ENCODE measurements around the gene GCN1.

GCN1 gene

DNA sequence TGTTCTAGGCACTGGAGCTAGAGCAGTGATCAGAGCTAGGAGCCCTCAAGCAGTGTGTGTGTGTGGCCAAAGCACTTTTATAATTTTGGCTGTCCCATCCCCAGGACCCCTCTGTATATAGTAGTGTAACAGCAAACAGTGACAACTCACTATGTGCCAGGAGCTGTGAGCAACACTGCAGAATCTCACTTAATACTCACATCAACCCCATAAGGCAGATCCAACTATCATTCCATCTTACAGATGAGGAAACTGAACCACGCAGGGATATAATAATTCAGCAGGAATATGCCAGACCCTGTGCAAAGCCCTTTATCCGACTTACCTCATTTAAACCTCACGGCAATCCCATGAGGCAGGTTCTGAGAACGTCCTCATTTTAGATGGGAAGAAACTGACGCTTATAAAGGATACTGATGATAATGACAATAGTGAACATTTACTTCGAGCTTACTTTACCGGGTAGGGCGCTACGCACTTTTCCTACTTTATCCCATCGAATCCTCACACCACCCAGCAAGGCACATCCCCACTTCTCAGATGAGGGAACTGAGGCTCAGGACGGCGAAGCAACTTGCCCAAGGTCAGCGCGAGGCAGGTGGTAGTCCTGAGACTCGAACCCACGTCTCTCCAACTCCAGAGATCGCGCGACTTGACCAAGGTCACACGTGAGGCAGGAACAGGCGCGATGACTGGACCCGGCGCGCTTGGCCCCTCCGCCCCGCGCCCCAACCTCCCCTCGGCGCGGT, 78.6 kb downstream of the GCN1 start:
- peak; percentile 42 for DNase-seq

DNA sequence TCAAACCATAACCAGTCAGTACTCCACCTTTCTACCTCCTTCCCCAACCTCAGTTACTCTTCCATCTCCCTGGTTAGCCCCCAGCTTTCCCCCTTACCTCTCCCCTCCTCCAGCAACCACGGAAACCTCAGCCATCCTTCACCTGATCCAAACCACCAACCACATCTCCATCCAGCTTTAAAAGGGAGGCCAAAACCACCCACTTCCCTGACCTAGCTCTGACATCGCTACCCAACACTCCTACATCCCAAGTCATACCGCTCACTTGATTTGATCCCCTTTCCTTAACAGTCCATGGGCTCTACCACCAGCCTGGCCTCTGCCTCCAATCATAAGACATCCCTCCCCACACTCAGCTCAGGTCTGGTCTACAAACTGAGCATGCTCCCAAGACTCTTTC, 79.4 kb downstream of the GCN1 start:
- no peak for DNase-seq

DNA sequence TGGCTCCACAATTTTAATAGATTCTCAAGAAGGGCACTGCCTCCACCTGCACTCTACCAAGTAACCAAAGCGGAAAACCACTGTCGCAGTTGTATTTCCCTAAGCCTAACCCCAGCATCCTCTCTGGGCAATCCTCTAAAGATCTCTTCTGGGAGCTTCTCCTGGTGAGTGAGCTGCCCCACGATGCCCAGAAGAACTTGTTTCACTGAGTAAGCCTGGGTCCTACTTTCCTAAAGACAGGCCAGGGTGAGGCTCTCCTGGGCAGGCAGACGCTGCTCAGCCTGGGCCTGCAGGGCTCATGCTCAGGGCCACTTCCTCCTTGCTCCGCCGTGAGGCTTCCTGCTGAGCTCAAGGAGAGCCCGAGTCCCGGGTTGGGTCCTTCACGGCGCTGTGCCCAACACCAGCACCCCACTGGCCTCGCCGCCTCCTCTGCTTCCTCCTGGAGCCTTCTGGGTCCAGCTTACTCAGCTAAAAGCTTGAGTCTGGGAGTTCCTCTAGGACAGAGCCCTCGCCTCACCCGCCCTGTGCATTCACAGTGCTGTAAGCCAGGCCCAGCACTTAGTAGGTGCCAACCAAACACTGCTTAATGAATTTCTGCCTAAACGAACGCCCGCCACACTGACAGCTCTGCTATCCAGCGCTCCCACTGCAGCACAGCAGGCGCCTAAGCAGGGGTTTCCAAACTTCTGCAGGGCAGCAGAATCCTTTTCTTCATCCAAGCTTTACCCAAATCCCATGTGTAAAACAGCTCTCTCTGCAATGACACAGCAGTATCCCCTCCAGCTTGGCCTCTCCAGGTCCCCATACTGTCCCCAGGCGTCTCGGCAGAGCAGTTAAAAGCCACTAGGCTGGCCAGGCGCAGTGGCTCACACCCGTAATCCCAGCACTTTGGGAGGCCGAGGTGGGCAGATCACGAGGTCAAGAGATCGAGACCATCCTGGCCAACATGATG, 83.7 kb downstream of the GCN1 start:
- DNase-seq, result no peak

DNA sequence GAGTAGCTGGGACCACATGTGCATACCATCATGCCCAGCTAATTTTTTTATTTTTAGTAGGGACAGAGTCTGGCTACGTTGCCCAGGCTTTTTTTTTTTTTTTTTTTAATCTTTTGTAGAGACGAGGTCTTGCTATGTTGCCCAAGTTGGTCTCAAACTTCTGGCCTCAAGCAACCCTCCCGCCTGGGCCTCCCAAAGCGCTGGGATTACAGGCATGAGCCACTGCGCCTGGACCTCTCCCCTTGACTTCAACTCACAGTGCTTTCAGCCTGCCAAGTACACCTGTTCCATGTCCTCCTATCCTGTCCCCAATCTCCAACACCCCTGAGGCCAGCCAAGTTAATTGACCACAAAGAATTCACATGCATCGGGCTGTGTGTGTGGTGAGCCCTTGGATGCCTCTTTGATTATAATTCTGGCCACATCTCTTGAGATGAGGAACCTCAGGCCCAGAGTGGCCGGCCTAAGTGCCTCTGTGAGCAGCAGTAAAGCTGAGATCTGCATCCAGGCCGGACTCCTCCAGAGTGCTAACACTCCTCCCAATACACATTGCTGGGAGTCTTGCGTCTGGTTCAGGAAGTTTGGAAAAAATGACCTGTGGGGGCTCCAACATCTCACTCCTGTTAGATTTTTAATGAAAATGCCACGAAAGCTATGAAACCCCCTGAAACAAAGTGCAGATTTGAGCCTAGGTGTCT, 84.8 kb downstream of the GCN1 start:
- no peak for DNase-seq

DNA sequence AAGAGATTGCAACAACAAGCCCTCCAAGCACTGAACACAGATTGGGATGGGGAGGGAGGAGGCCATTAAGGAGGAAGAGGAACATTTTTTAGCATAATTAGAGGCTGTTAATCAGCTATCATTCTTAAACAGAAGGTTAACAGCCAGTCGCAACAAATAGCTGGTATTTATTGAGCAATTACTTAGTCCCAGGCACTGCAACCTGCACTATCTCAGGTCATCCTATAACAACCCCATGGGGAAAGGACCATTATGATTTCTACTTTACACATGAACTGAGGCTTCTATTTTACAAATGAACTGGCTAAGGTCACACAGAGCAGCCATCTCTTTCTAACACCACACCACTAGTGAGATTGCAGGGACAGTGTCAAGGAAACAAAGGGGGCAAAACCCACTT, 88.4 kb downstream of the GCN1 start:
- DNase-seq, result no peak

DNA sequence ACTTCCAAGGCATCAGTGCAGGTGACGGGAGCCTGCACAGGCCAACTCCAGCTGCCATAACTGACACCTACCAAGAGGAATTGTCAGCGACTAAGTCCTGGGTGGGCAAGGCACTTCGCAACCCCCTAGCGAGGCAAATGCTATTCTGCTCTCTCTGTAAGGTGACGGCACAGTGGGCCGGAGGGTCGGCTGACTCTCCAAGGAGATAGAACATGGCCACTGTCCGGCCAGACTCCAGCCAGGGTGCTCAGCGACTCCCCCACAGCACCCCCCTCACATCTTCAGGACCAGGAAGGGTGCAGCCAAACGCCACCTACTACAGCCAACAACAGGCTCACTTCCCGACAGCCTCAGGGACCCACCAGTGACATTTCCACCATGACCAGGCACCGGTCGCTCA, 91.1 kb downstream of the GCN1 start:
- DNase-seq, result no peak

DNA sequence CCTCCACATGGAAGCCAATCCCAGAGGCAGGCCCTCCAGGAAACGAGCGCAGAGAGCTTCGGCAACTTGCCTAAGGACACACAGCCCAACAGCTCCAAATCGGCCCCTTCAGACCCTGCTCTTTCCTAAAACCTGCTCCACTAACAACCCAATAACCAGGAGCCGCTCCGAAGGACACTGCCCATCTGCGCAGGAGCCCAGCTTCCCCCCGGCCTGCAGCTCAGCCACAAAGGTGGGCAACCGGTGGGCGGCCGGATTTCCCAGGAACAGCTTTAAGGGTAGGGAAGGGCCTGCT, 91.5 kb downstream of the GCN1 start:
- no peak for DNase-seq

DNA sequence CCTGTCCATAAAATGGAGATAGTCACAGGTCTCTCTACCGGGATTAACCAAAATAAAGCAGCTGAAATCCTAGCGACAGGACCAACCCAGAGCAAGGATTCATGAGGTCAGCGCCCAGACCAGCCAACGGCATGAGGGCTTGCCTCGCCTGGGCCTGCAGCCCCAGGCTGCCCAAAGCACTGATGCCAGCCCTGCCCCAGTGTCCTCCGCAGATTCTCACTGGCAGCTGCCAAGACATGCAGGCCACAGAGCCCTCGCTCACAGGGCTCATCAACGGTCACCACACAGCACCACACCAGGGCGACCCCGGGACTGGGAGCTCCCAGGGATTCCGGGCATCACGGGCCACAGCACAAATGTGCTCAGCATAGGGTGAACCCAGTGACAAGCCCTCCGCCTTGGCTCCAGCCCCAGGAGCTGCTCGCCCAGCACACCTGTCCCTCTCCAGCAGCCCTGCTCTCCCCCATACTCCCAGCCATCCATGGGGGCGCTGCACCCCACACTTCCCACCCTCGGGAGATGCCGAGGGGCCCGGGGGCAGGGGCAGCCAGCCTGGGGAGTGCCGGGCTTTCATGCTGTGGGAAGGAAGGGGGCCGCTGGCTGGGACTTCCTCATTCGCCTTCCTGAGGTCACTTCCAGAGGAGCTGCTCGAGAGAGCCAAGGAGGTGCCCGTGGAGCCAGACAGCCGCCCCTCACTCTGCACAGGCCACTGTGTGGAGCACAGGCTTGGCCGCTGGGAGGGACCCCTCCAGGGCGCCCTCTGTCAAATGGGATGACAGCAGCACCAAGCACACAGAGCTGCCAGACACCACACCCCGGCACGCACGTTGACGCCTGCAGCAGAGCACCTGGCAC, 92.1 kb downstream of the GCN1 start:
- no peak for DNase-seq

DNA sequence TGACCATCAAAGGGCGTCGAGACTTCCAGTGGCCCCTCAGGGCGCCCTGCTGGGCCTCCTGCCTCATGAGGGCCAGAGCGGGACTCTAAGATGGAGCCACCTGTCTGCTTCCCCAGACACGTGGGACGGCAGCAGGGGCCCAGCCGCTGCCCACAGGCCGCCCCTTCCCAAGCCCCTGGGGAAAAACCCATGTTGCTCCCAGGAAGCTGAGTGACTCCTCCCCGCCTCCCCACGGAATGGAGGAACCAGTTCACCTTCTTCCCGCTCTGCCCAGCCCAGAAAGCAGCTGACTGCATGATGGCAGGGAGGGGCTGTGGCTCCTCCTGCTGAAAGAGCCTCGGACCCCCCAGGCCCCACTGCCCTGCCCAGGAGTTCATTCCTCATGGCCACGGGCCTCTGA, 92.9 kb downstream of the GCN1 start:
- DNase-seq, result no peak

DNA sequence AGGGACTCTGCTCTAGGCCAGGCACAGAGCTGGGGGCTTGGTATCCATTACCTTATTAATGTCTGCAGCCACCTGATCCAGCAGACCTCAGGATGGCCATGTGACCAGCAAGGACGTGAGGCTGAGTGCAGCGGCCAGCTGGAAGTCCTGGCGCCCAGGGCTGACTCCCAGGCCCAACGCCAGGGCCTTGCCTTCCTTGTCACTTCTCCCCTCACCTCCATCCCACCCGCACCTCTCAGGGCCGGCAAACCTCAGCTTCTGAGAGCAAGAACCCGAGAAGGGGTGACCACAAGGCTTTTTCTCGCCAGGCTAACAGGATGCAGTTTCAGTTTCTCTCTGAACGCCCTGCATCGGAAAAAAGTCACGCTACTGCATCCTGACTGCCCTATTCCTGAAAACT, 93.3 kb downstream of the GCN1 start:
- no peak for DNase-seq

DNA sequence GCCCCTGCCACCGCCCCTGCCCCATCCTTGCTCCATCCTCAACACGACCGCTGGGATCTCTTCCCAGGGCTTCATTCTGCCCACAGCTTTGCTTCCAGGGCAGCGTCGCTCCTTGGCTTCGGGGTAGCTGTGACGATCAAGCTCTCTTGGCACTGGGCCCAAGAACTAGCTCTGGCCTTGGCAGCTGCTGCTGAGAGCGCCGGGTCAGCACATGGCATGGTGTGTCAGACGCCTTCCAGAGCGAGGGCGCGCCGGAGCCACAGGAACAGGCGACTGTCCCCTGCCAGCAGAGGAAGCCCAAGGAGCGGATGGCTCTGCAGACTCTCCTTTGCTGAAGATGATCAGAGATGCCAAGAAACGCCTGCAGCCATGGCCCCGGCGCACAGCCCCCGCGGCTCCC, 93.9 kb downstream of the GCN1 start:
- DNase-seq, result no peak

DNA sequence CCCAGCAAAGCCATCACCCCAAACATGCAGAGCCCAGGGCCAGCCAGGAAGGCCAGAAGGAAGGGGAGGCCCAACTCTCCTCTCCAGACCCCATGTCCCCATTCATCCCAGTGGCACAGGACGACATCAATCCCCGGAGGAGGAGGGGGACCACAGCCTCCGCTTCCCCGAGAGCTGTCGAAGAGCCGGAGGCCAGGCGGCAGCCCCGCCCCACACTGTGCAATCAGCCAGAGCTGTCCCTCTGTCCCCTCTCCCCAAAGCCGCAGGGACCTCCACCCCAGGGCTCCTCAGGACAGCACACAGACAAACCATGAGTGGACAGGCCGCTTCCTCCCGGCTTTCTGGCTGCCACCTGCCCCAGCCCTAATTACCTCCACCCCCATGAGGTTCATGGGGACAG, 94.8 kb downstream of the GCN1 start:
- DNase-seq, result no peak

DNA sequence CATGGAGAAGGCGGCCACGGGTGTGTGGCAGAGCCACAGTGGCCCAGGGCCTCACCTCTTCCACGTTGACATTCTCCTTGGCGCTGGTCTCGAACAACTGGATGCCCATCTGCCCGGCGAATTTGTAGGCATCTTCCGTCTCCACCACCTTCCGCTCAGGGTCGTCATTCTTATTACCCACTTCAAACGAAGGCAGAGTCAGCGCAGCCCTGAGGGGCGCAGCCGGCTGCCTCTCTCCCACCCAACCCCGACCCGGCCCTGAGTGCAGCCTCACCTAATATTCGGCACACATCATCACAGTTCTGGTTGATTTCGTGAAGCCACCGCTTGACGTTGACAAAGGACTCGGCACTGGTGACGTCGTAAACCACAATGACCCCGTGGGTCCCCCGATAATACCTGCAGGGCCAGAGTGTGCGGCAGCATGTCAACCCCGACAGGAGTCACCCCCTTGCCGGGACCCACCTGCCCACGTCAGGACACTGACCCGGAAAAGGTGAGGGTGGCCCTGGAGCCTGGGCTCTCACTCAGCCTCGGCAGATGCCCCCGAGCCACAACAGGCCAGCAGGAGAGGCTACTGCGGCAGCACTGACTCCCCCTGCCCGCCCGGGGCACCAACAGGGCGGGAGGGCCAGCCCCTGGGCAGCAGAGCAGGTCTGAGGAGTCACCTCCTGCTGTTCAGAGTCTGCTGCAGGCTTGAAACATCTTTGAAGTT, 95.6 kb downstream of the GCN1 start:
- no peak for DNase-seq

DNA sequence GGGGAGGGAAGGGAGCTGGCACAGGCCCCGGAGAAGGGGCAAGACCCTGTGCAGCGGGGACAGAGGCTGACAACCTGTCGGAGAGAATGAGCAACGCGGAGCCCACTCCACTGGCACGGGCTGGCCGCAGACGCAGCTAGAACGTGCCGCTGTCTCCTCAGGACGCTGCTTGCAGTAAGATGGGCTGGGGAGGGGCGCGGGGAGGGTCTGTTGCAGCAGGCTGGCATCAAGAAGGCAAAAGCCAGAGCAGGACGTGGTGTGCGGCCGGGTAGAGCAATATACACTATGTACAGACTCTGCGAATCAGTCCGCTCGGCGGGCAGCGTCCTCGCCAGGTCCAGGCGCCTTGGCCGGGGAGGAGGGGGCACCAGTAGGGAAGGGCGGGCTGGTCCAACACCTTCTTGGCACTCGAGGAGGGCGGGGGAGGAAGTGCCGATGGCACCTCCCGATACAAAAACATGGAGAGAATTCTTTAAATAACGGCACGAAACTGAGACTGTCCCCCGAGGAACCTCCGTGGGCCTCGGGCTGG, 97.8 kb downstream of the GCN1 start:
- DNase-seq, result no peak

DNA sequence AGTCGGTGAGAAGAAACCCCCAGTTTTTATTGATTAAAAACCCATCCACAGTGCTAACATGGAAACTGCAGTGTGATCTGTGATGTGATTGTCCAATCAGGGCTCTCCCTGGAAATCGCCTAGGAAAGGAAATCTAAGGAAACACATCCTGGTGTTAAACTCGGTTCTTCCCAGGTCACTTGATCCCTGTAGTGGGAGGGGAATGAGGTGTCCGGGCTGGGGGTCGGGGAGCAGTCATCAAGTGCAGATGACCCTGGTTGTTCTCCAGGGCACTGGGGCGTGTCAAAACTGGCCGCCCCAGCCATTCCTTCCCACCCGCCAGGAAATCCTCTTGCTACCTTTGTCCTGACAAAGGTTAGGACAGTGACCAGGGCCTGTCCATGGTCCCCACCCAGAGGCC, 98.8 kb downstream of the GCN1 start:
- no peak for DNase-seq

DNA sequence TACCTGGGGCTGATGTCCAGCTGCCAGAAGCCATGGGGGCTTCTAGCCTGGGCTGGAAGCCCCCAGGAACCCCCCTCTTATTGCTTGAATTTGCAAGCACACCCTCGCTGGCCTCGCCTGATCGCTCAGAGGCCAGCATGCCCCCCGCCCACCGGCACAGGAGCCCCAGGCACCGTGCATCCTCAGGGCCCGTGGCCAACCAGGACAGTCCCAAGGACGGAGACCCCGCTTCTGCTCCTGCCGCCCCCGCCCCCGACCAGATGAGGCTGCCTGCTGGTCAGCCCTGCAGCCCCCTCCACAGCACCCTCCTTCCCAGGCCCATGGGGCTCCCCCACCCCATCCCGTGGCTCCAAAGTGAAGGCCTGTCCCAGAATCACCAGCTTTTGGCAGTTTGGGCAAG, 99.2 kb downstream of the GCN1 start:
- no peak for DNase-seq

DNA sequence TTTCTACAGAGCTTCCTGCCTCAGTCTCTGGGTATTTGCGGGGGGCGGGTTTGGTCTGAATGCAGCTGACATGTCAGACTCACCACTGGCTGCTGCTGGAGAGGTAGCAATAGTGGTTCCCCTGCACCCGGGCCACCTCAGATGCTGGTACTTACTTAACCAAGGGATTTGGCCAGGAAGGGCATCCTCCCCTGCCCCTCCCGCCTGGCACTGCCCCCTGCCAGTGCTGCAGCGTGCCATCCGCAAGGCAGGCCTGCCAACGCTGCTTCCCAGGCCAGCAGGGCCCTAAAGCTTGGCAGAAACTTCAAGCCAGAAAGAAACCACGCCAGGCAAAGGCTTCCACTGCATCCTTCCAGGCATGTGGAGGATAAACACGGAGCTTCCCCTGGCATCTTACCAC, 100.0 kb downstream of the GCN1 start:
- no peak for DNase-seq

DNA sequence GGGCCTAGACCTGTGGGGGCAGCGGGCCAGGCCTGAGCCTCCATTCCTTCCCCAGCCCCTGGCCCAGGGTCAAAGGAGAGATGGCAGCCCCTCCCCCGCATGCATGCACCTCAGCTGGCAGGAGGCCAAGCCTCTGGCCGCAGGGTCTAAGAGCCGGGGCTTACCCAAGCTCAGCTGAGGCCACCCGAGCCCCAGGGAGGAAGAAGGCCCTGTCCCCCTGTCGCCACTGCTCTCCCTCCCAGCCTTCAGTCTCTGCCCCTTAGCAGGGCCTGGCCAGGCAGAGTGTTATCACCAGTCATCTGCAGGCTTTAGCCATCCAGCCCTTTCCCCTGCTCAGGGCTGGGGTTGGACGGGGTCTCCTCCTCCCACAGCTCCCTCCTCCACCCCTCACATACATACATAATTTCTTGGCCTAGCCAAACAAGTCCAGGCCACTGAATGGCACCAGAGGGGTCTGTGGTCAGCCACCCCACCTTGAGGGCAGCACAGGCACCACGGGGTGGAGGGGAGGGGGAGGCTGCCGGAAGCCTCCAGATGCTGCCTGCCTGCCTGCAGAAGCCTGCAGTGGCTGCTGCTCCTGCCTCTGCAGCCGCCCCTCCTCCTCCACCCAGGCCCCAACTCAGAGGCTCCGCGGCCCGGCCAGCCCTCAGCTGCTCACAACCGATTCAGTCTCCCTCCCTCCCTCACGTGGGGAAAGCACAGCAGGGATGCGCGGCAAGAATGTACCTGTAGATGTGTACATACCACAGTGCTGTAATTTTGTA, 100.7 kb downstream of the GCN1 start:
- no peak for DNase-seq

DNA sequence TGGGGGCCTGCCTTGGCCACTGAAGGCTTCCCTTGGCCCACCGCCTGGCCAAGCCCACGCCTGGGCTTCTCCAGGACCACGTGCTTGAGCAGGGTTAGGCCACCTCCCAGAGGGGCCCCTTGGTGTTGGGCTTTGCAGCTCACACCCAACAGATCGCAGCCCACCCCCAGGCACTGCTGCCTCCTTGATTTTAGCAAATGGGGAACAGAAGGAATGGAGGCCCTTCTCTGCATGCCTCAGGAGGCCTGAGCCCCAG, 101.3 kb downstream of the GCN1 start:
- no peak for DNase-seq

DNA sequence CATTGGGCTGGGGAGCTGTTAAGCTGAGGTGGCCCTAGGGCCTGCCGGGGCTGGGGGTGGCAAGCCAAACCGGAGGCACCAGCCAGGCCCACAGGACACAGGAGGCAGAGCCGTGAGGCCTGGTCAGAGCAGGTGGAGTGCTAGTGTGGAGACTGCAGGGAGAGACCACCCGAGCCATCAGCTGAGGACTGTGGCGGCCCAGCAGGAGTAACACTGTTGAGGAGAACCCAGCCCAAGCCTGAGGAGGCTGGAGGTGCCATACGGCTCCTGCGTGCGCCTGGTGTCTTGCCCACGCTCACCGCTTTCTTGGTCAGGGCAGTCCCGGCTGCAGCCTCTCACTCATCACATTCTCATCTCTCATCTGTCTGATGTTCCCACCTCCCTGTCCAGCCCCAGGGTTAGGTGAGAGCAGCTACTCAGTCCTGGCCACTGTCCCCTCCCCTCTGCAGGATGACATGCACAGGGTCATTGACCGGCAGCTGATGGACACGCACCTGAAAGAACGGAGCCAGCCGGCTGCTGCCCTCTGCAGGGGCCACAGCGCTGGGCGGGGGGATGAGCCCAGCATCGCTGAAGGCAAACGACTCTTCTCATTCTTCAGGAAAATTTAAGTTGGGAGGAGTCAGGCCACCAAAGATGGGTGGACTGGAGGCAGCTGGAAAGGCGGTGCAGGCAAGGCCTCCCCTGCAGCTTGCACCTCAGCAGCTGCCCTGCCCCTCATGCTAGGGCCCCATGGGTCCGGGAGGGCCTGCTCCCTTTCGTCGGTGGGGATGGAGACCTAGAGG, 101.8 kb downstream of the GCN1 start:
- no peak for DNase-seq

All from fibroblast of skin of right biceps (primary cell).